Lower lobe of right lung (tissue), 2 donors: ENCODE data around the gene PIK3C2B. TPM values are rescaled to one million over a fixed set of nuclear protein-coding genes. Genes with fewer than 3 reads are reported as not detected.

Source experiments
- ATAC-seq, 2 donors: fragments of 200-7000 bp; cut with Tn5 transposase; one replicate each; pipeline ENCODE4 v1.9.1; 2020 to 2022; ENCODE audit warnings: mild to moderate bottlenecking in 2 of 2, moderate library complexity in 2 of 2
- DNase-seq: peaks from one replicate; pipeline ENCODE4 v3.0.0-alpha.2; 2020
- H3K27ac ChIP-seq: fragments of 200-600 bp; one replicate; pipeline ENCODE4 v1.8.0; 2022
- H3K27me3 ChIP-seq: fragments of 200-600 bp; one replicate; pipeline ENCODE4 v1.8.0; 2022; ENCODE audit warnings: low read depth
- H3K36me3 ChIP-seq: fragments of 200-600 bp; one replicate; pipeline ENCODE4 v1.8.0; 2022; ENCODE audit warnings: mild to moderate bottlenecking
- H3K4me1 ChIP-seq: fragments of 200-600 bp; one replicate; pipeline ENCODE4 v1.8.0; 2022
- H3K4me3 ChIP-seq: fragments of 200-600 bp; one replicate; pipeline ENCODE4 v1.8.0; 2022; ENCODE audit warnings: mild to moderate bottlenecking
- H3K9me3 ChIP-seq: fragments of 200-600 bp; one replicate; pipeline ENCODE4 v1.8.0; 2022
- CTCF ChIP-seq: fragments of 200-600 bp; IDR thresholded peaks from one replicate; pipeline ENCODE4 v1.8.0; 2022; ENCODE audit warnings: antibody characterized with exemption, mild to moderate bottlenecking
- intact Hi-C: fragments of 100-400 bp; cut with DNase I; formaldehyde crosslinking; loops from one replicate; pipeline ENCODE4 v1.11.0; 2022
- total RNA-seq: library from RNA; stranded (reverse); fragmentation: NEBNext Ultra II Directional; extraction: Animal tissue kit (Norgen Biotek cat#: 25700); gene quantifications from one replicate; pipeline ENCODE4 v1.2.1, GENCODE V29; 2021
- donor health status: DM: no; HTN: yes; CAD: no; lungs with severe emphysema.

Gene PIK3C2B
- total RNA-seq, 1 donor from 2014 or later: 50.5 TPM

GRCh38 chr1:204459706-204460105 lies 34.9 kb downstream of the PIK3C2B start:
- intact Hi-C loops: no loop called here
- peaks cover 73% of the 10 kb centered on the region for H3K36me3 ChIP-seq
- H3K4me3 ChIP-seq: no peak overlapping the region
- no peak for TF ChIP-seq CTCF
- peak overlapping the region; percentile 67 for H3K27ac ChIP-seq
- H3K4me1 ChIP-seq: peaks cover 51% of the 10 kb centered on the region
- no peak for DNase-seq
- no peaks in the 10 kb centered on the region for H3K27me3 ChIP-seq
- no peak for ATAC-seq
- H3K9me3 ChIP-seq: no peaks in the 10 kb centered on the region

DNA sequence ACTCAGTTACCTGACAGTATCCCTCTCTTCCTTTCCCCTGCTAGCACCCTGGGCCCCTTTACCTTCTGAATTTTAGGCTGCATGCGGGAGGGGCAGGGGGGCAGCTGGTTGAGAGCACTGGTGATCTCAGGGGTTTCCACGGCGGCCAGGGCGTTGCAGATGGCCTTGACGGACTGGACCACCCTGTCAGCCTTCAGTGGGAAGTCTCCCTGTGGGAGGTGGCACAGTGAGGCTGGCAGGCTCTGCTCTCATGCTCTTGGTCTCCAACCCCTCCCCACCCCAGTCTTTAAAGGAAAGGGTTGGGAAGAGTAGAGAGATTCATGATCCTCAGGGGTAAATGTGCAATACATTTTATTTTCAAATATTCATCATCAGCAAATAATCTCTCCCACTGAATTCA lies 36.9 kb downstream of the PIK3C2B start:
- TF ChIP-seq CTCF: no peak

DNA sequence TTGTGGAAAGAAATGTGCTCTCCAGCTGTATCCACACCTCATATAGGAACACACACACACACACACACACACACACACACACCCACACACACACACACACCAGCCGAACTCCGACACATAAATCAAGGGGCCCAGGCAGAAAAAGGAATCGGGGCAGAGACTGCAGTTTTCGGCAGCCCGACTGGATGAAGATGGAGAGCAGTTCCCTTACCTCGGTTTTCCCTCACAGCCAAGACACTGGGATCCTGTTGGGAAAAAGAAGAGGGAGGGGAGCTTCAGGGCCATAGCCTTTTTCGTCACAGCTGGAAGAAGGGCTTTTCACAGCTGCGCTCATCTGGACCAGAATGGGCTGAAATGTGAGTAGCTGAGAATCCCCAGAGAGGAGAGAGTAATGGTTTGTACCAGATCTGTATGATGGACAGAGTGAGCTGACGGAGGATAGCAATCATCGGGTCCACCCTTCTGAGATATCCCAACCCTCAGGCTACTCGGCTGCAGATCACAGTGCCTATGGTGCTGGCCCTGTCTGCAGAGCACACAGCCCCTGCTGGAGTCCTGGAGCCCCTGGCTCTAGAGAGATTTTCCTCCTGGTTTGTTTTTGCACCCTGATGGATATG lies 37.7 kb downstream of the PIK3C2B start:
- no peaks in the 10 kb centered on the region for H3K9me3 ChIP-seq
- TF ChIP-seq CTCF: no peak
- H3K27ac ChIP-seq: no peak overlapping the region
- peaks cover 26% of the 10 kb centered on the region for H3K4me1 ChIP-seq
- no peak overlapping the region for H3K4me3 ChIP-seq
- peaks cover 67% of the 10 kb centered on the region for H3K36me3 ChIP-seq
- ATAC-seq (peak in 1 of 2 donors; percentile 18), DNase-seq (no peak)
- H3K27me3 ChIP-seq: no peaks in the 10 kb centered on the region
- intact Hi-C loops: no loop called here

More for the DNA sequence above, 36.9 kb downstream of the PIK3C2B start:
- no peak for DNase-seq
- intact Hi-C loops: no loop called here
- Histone ChIP-seq H3K9me3 (no peaks in the 10 kb centered on the region), H3K4me1 (peaks cover 31% of the 10 kb centered on the region), H3K27ac (no peak overlapping the region), H3K36me3 (peaks cover 71% of the 10 kb centered on the region), H3K4me3 (no peak overlapping the region), H3K27me3 (no peaks in the 10 kb centered on the region)
- ATAC-seq: no peak

- no peak for DNase-seq
- Histone ChIP-seq H3K27me3 (no peaks in the 10 kb centered on the region), H3K27ac (no peak overlapping the region), H3K36me3 (peaks cover 58% of the 10 kb centered on the region), H3K4me3 (no peak overlapping the region), H3K9me3 (no peaks in the 10 kb centered on the region), H3K4me1 (peaks cover 26% of the 10 kb centered on the region)
- intact Hi-C loops: no loop called here
- TF ChIP-seq CTCF: no peak
- no peak for ATAC-seq
These were observed 38.8 kb downstream of the PIK3C2B start for GRCh38 chr1:204455831-204456145.

- Histone ChIP-seq H3K27ac (no peak overlapping the region), H3K27me3 (no peaks in the 10 kb centered on the region), H3K9me3 (no peaks in the 10 kb centered on the region), H3K4me1 (peaks cover 26% of the 10 kb centered on the region), H3K36me3 (peaks cover 53% of the 10 kb centered on the region), H3K4me3 (no peak overlapping the region)
- intact Hi-C loops: no loop called here
- DNase-seq: no peak
- ATAC-seq: no peak
- no peak for TF ChIP-seq CTCF
These were observed 39.4 kb downstream of the PIK3C2B start for GRCh38 chr1:204455063-204455830.
